GM23248 (cell line): ENCODE data around the gene PRF1. TPM values are rescaled to one million over a fixed set of nuclear protein-coding genes. Genes with fewer than 3 reads are reported as not detected.

Experiments used
- DNase-seq: peaks from one replicate; pipeline ENCODE4 v3.0.0-alpha.2; 2015
- H2AFZ ChIP-seq: fragments of 200-600 bp; sonication (generic); 2 replicates; pipeline ENCODE4 v1.6.1; 2016; ENCODE audit warnings: antibody characterized with exemption
- H3F3A ChIP-seq: fragments of 200-600 bp; sonication (generic); 2 replicates; pipeline ENCODE4 v1.6.1; 2016; ENCODE audit warnings: mild to moderate bottlenecking, antibody characterized with exemption, mixed run types; ENCODE audit not compliant: insufficient read depth
- H3K27ac ChIP-seq: fragments of 200-600 bp; sonication (generic); 2 replicates; pipeline ENCODE4 v1.5.1; 2016; ENCODE audit warnings: mild to moderate bottlenecking
- H3K27me3 ChIP-seq: fragments of 200-600 bp; sonication (generic); replicated peaks from 2 replicates; pipeline ENCODE4 v1.6.1; 2016; ENCODE audit warnings: mild to moderate bottlenecking; ENCODE audit not compliant: insufficient read depth
- H3K36me3 ChIP-seq: fragments of 200-600 bp; sonication (generic); 2 replicates; pipeline ENCODE4 v1.6.1; 2016; ENCODE audit warnings: low read depth, mild to moderate bottlenecking
- H3K4me1 ChIP-seq: fragments of 200-600 bp; sonication (generic); 2 replicates; pipeline ENCODE4 v1.6.1; 2016; ENCODE audit warnings: mild to moderate bottlenecking; ENCODE audit not compliant: insufficient read depth
- H3K4me2 ChIP-seq: fragments of 200-600 bp; sonication (generic); one replicate; pipeline ENCODE4 v1.6.1; 2016; ENCODE audit warnings: mild to moderate bottlenecking; ENCODE audit not compliant: unreplicated experiment
- H3K4me3 ChIP-seq: fragments of 200-600 bp; sonication (generic); 2 replicates; pipeline ENCODE4 v1.5.1; 2016; ENCODE audit warnings: mild to moderate bottlenecking
- H3K79me2 ChIP-seq: fragments of 200-600 bp; sonication (generic); 2 replicates; pipeline ENCODE4 v1.6.1; 2016; ENCODE audit warnings: mild to moderate bottlenecking; ENCODE audit not compliant: insufficient read depth
- H3K9ac ChIP-seq: fragments of 200-600 bp; sonication (generic); 2 replicates; pipeline ENCODE4 v1.6.1; 2016; ENCODE audit warnings: mild to moderate bottlenecking
- H3K9me2 ChIP-seq: fragments of 200-600 bp; sonication (generic); 2 replicates; pipeline ENCODE4 v1.6.1; 2016; ENCODE audit warnings: mixed run types, mild to moderate bottlenecking, moderate library complexity; ENCODE audit not compliant: insufficient read depth
- H3K9me3 ChIP-seq: fragments of 200-600 bp; sonication (generic); one replicate; pipeline ENCODE4 v1.6.1; 2017; ENCODE audit warnings: low read depth
- H4K20me1 ChIP-seq: fragments of 200-600 bp; sonication (generic); 2 replicates; pipeline ENCODE4 v1.6.0; 2016; ENCODE audit not compliant: insufficient read depth
- EZH2 ChIP-seq: fragments of 200-600 bp; sonication (generic); IDR thresholded peaks from 2 replicates; pipeline ENCODE4 v1.6.1; 2018; ENCODE audit warnings: antibody characterized with exemption, mild to moderate bottlenecking; ENCODE audit not compliant: insufficient read depth, poor library complexity, severe bottlenecking
- EZH2phosphoT487 ChIP-seq: fragments of 200-600 bp; sonication (generic); IDR thresholded peaks from 2 replicates; pipeline ENCODE4 v1.6.1; 2018; ENCODE audit warnings: antibody characterized with exemption, moderate library complexity, mild to moderate bottlenecking, low read depth; ENCODE audit not compliant: insufficient read depth
- WGBS, 2 experiments: methylation state at CpG; one replicate each; pipeline ENCODE4 v1.1.6; 2015 to 2017; ENCODE audit warnings: low lambda C conversion rate in 2 of 2, low coverage in 1 of 2; ENCODE audit errors: missing lambda C conversion rate in 2 of 2; 5-methylcytosine and 5-hydroxymethylcytosine counted together
- in situ Hi-C: fragments of 300-500 bp; cut with MboI; formaldehyde crosslinking; loops from 2 replicates; pipeline ENCODE4 v1.15.0; 2020
- polyA plus RNA-seq: library from polyadenylated mRNA; unstranded; fragments of >200 nt; fragmentation: Nextera tagmentation; extraction: Ambion mirVana; gene quantifications from 2 replicates; pipeline ENCODE4 v1.2.1, GENCODE V29; 2016
- total RNA-seq: library from RNA; depleted of rRNA; stranded (reverse); fragments of >200 nt; shearing (Covaris generic); gene quantifications from 2 replicates; pipeline ENCODE4 v1.2.3, GENCODE V29; 2014

The PRF1 gene
- total and polyA plus RNA-seq, 2 experiments from 2014 or later: not detected

DNA sequence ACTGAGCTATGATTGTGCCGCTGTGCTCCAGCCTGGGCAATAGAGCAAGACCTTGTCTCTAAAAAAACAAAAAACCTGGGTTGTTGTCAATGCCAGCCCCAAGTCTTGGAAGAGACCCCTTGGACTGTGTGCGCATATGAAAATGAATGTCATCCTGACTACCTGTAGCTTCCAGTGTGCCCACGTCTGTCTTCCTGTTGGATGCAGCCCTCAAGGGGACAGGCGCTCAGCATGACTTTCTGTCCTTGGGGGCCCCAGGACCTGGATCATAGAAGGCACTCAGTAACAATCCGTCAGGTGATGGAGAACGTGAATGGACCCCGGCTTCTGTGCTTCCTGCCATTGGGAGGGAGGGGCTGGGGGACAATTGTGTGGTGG, 9.0 kb downstream of the PRF1 start:
- no peaks in the 10 kb centered on the region for H3K4me1 ChIP-seq
- no peak overlapping the region for H3K9ac ChIP-seq
- DNase-seq: no peak
- in situ Hi-C loops: no loop called here
- no peaks in the 10 kb centered on the region for H4K20me1 ChIP-seq
- H3K79me2 ChIP-seq: no peaks in the 10 kb centered on the region
- H3K9me3 ChIP-seq: no peaks in the 10 kb centered on the region
- H3K9me2 ChIP-seq: no peaks in the 10 kb centered on the region
- no peak overlapping the region for H3K4me2 ChIP-seq
- H3K27ac ChIP-seq: no peak overlapping the region
- WGBS, 2 experiments: 58 to 60% methylated on average over 7 of the region's 7 CpGs
- H3F3A ChIP-seq: no peaks in the 10 kb centered on the region
- H2AFZ ChIP-seq: no peak overlapping the region
- no peak for TF ChIP-seq EZH2
- TF ChIP-seq EZH2phosphoT487: no peak
- peaks cover 10% of the 10 kb centered on the region; the same call in 1 of the 2 replicates for H3K27me3 ChIP-seq
- no peak overlapping the region for H3K4me3 ChIP-seq
- H3K36me3 ChIP-seq: no peaks in the 10 kb centered on the region

DNA sequence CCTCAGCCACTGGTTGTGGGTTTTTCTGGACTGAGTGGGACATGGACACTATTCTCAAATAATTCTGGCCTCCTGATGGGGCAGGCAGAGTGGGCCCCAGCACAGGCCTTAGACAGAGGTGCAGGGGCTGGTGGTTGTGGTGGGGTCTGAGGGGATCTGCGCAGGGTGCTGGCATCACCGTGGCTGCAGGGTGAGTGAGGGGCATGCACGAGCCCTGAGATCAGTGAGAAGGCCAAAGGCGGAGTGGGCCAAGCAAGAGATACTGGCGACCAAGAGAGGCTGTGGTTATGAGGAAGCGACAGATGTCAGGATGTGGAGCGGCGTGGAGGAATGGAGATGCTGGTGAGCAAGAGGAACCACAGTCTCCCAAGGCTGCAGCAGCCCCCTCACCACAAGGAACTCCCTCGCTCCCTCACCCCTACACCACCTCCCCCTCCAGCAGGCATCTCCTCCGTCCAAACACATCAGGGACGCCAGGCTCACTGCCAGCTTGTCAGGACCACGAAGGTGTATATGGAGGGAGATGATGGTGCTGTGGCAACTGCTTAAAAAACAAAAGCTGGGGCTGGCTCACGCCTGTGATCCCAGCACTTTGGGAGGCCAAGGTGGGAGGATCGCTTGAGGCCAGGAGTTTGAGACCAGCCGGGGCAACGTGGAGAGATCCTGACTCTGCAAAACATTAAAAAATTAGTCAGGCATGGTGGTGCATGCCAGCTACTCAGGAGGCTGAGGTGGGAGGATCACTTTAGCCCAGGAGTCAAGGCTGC, 9.6 kb downstream of the PRF1 start:
- TF ChIP-seq EZH2phosphoT487 (no peak), EZH2 (no peak)
- Histone ChIP-seq H3K36me3 (no peaks in the 10 kb centered on the region), H3K9me3 (no peaks in the 10 kb centered on the region), H3K79me2 (no peaks in the 10 kb centered on the region), H3K4me3 (no peak overlapping the region), H4K20me1 (no peaks in the 10 kb centered on the region), H3K9me2 (no peaks in the 10 kb centered on the region), H3K4me2 (no peak overlapping the region), H3F3A (no peaks in the 10 kb centered on the region), H3K27me3 (peaks cover 16% of the 10 kb centered on the region; the same call in 1 of the 2 replicates), H2AFZ (no peak overlapping the region), H3K27ac (no peak overlapping the region), H3K9ac (no peak overlapping the region), H3K4me1 (no peaks in the 10 kb centered on the region)
- 53 to 60% methylated on average over 14 to 16 of the region's 16 CpGs for WGBS, 2 experiments
- in situ Hi-C loops: no loop called here
- no peak for DNase-seq

DNA sequence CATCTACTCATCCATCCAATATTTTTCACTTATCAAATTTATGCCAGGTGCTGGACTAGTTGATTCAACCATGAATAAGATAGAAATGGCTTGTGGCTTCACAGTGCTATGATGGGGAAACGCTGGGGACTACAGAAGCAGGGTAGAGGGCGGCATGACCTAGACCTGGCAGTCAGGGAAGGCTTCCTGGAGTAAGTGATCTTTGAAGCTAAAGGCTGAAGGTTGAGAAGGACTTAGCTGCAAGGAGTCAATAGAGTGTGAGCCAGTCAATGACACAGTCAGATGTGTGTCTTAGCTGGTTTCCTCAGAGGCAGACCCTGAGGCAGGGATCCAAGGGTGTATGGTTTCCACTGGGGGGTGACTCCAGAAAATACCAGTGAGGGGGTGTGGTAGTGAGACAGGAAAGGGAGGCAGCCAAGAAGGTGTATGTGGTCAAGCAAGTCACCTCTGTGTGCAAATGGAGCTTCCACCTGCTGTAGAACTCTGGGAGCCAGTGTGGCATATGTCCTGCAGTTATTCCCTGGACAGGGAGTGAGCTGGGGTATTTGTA, 10.3 kb downstream of the PRF1 start:
- Histone ChIP-seq H3F3A (no peaks in the 10 kb centered on the region), H3K4me1 (no peaks in the 10 kb centered on the region), H3K9me3 (no peaks in the 10 kb centered on the region), H3K4me3 (no peak overlapping the region), H3K9ac (no peak overlapping the region), H3K9me2 (no peaks in the 10 kb centered on the region), H3K79me2 (no peaks in the 10 kb centered on the region), H4K20me1 (no peaks in the 10 kb centered on the region), H2AFZ (no peak overlapping the region), H3K36me3 (no peaks in the 10 kb centered on the region), H3K27ac (no peak overlapping the region), H3K4me2 (no peak overlapping the region), H3K27me3 (peaks cover 23% of the 10 kb centered on the region)
- in situ Hi-C loops: no loop called here
- 38 to 45% methylated on average over 2 of the region's 2 CpGs for WGBS, 2 experiments
- no peak for TF ChIP-seq EZH2
- TF ChIP-seq EZH2phosphoT487: no peak
- no peak for DNase-seq

DNA sequence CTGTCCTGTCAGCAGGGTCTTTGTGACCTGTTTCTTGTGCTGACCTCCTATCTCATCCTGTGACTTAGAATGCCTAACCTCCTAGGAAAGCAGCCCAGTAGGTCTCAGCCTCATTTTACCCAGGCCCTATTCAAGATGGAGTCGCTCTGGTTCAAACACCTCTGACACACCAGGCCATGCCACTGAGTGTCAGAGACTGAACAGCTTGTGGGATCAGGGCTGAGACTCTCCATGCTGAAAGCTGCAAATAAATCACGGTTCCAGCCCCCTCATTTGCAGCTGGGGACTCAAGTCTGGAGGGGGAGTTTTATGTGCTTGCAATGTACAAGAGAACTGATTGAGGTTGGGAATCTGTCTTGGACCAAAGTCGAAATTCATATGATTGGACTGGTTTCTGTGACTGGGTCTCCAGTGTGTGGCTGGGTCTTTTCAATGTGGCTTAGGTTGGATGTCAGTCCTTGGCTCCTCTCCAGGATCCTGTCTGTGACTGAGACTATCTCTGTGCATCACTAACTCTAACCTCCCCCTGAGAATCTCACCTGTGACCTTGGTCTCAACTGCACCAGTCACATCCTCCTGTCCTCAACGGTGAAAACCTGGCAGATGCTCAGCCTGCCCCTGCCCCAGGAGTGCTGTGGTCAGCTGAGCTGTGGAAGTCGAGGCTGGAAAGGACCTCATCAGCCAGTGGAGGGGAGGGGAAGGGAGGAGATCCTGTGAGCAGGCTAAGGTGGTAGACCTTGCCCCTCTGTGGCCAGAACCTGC, 11.7 kb downstream of the PRF1 start:
- Histone ChIP-seq H3K79me2 (no peaks in the 10 kb centered on the region), H3F3A (no peaks in the 10 kb centered on the region), H4K20me1 (no peaks in the 10 kb centered on the region), H3K4me3 (no peak overlapping the region), H3K4me2 (no peak overlapping the region), H3K36me3 (no peaks in the 10 kb centered on the region), H3K4me1 (no peaks in the 10 kb centered on the region), H3K27ac (no peak overlapping the region), H3K9ac (no peak overlapping the region), H3K9me3 (no peaks in the 10 kb centered on the region), H3K27me3 (peaks cover 23% of the 10 kb centered on the region), H2AFZ (no peak overlapping the region), H3K9me2 (no peaks in the 10 kb centered on the region)
- TF ChIP-seq EZH2 (no peak), EZH2phosphoT487 (no peak)
- no peak for DNase-seq
- in situ Hi-C loops: no loop called here
- WGBS, 2 experiments: 47 to 50% methylated on average over 5 of the region's 5 CpGs
